H9 (cell line): ENCODE data around the gene ZNF358. TPM values are rescaled to one million over a fixed set of nuclear protein-coding genes. Genes with fewer than 3 reads are reported as not detected.

Source experiments
- DNase-seq: peaks from one replicate; pipeline ENCODE4 v3.0.0-alpha.2; 2017
- H2AFZ ChIP-seq: one replicate; pipeline ENCODE4 v1.6.1; 2013; ENCODE audit warnings: mild to moderate bottlenecking, low read length, control low read depth, moderate library complexity
- H2AK5ac ChIP-seq: 2 replicates; pipeline ENCODE4 v1.6.1; 2013; ENCODE audit warnings: low read length, control low read depth, mixed read lengths; ENCODE audit not compliant: insufficient read length
- H2BK120ac ChIP-seq: one replicate; pipeline ENCODE4 v1.6.1; 2013; ENCODE audit warnings: low read depth, mild to moderate bottlenecking, low read length, control low read depth, inconsistent platforms; ENCODE audit not compliant: poor library complexity, severe bottlenecking
- H2BK12ac ChIP-seq: 2 replicates; pipeline ENCODE4 v1.6.1; 2013; ENCODE audit warnings: low read length, control low read depth, mixed read lengths, low read depth; ENCODE audit not compliant: insufficient read length
- H2BK15ac ChIP-seq: 2 replicates; pipeline ENCODE4 v1.6.1; 2013; ENCODE audit warnings: low read depth, low read length, control low read depth
- H2BK20ac ChIP-seq: one replicate; pipeline ENCODE4 v1.6.1; 2013; ENCODE audit warnings: low read depth, mild to moderate bottlenecking, low read length, control low read depth, inconsistent platforms; ENCODE audit not compliant: poor library complexity, severe bottlenecking
- H2BK5ac ChIP-seq: 2 replicates; pipeline ENCODE4 v1.6.1; 2013; ENCODE audit warnings: low read length, control low read depth, mixed read lengths; ENCODE audit not compliant: insufficient read length
- H3K14ac ChIP-seq: 2 replicates; pipeline ENCODE4 v1.6.1; 2013; ENCODE audit warnings: low read length, control low read depth; ENCODE audit not compliant: insufficient read depth
- H3K18ac ChIP-seq: 2 replicates; pipeline ENCODE4 v1.6.1; 2013; ENCODE audit warnings: low read depth, mild to moderate bottlenecking, mixed read lengths, low read length, control low read depth; ENCODE audit not compliant: insufficient read length
- H3K23ac ChIP-seq: 2 replicates; pipeline ENCODE4 v1.6.1; 2013; ENCODE audit warnings: low read length, control low read depth, mixed read lengths, low read depth; ENCODE audit not compliant: insufficient read length
- H3K23me2 ChIP-seq: 2 replicates; pipeline ENCODE4 v1.6.1; 2013; ENCODE audit warnings: low read depth, mild to moderate bottlenecking, mixed read lengths, low read length, control low read depth; ENCODE audit not compliant: insufficient read length, poor library complexity, severe bottlenecking
- H3K27ac ChIP-seq: 2 replicates; pipeline ENCODE4 v1.5.1; 2013; ENCODE audit warnings: low read length, control low read depth, mixed read lengths, low read depth; ENCODE audit not compliant: insufficient read length
- H3K27me3 ChIP-seq: 2 replicates; pipeline ENCODE4 v1.6.1; 2013; ENCODE audit warnings: low read length, control low read depth, inconsistent platforms; ENCODE audit not compliant: insufficient read depth
- H3K4ac ChIP-seq: 2 replicates; pipeline ENCODE4 v1.6.1; 2013; ENCODE audit warnings: low read depth, mild to moderate bottlenecking, control low read depth, inconsistent platforms, low read length, moderate library complexity
- H3K4me1 ChIP-seq: 2 replicates; pipeline ENCODE4 v1.6.1; 2013; ENCODE audit warnings: low read length, control low read depth, inconsistent platforms; ENCODE audit not compliant: insufficient read depth
- H3K4me2 ChIP-seq: 2 replicates; pipeline ENCODE4 v1.6.1; 2013; ENCODE audit warnings: low read length, control low read depth, mixed read lengths; ENCODE audit not compliant: insufficient read length, insufficient read depth
- H3K56ac ChIP-seq: 2 replicates; pipeline ENCODE4 v1.6.1; 2013; ENCODE audit warnings: low read depth, mild to moderate bottlenecking, mixed read lengths, low read length, control low read depth; ENCODE audit not compliant: insufficient read length
- H3K79me1 ChIP-seq: 2 replicates; pipeline ENCODE4 v1.6.1; 2013; ENCODE audit warnings: low read depth, mild to moderate bottlenecking, moderate library complexity, low read length, control low read depth, inconsistent platforms; ENCODE audit not compliant: insufficient read depth, poor library complexity, severe bottlenecking
- H3K79me2 ChIP-seq: 2 replicates; pipeline ENCODE4 v1.6.1; 2013; ENCODE audit warnings: low read length, control low read depth, inconsistent platforms; ENCODE audit not compliant: insufficient read depth
- H3K9ac ChIP-seq: 2 replicates; pipeline ENCODE4 v1.6.1; 2013; ENCODE audit warnings: low read length, control low read depth, mixed read lengths; ENCODE audit not compliant: insufficient read length; ENCODE audit errors: extremely low read depth
- H3K9me3 ChIP-seq: one replicate; pipeline ENCODE4 v1.6.1; 2013; ENCODE audit warnings: low read depth, low read length, inconsistent platforms; ENCODE audit not compliant: control insufficient read depth
- H3T11ph ChIP-seq: one replicate; pipeline ENCODE4 v1.6.1; 2013; ENCODE audit warnings: mild to moderate bottlenecking, low read length, control low read depth, inconsistent platforms
- H4K20me1 ChIP-seq: one replicate; pipeline ENCODE4 v1.6.1; 2013; ENCODE audit not compliant: control insufficient read depth, insufficient read length, insufficient read depth
- H4K5ac ChIP-seq: 2 replicates; pipeline ENCODE4 v1.6.1; 2013; ENCODE audit warnings: low read depth, mild to moderate bottlenecking, mixed read lengths, low read length, control low read depth; ENCODE audit not compliant: insufficient read length
- H4K8ac ChIP-seq: replicated peaks from 2 replicates; pipeline ENCODE4 v1.6.1; 2013; ENCODE audit warnings: low read length, control low read depth, mixed read lengths, low read depth; ENCODE audit not compliant: insufficient read length
- H4K91ac ChIP-seq: 2 replicates; pipeline ENCODE4 v1.6.1; 2013; ENCODE audit warnings: low read depth, mild to moderate bottlenecking, moderate library complexity, mixed read lengths, low read length, control low read depth; ENCODE audit not compliant: insufficient read length
- H3K27ac Mint-ChIP-seq, 3 experiments: 2 replicates in 2 of 3; 3 replicates in 1 of 3; pipeline ENCODE4 v1.8.0; 2020 to 2021; ENCODE audit warnings: mixed read lengths in 3 of 3, mild to moderate bottlenecking in 1 of 3, moderate library complexity in 1 of 3
- H3K27me3 Mint-ChIP-seq: 2 replicates; pipeline ENCODE4 v1.8.0; 2021; ENCODE audit warnings: low read depth, mild to moderate bottlenecking, moderate library complexity, mixed read lengths
- H3K36me3 Mint-ChIP-seq, 3 experiments: 2 replicates in 2 of 3; 3 replicates in 1 of 3; pipeline ENCODE4 v1.8.0; 2020 to 2021; ENCODE audit warnings: low read depth in 3 of 3, mixed read lengths in 3 of 3; ENCODE audit not compliant: insufficient read depth in 1 of 3
- H3K4me1 Mint-ChIP-seq, 2 experiments: 2 replicates each; pipeline ENCODE4 v1.8.0; 2020; ENCODE audit warnings: mixed read lengths in 2 of 2
- H3K4me3 Mint-ChIP-seq, 2 experiments: 2 replicates in 1 of 2; 3 replicates in 1 of 2; pipeline ENCODE4 v1.8.0; 2020 to 2021; ENCODE audit warnings: mild to moderate bottlenecking in 2 of 2, mixed read lengths in 2 of 2, moderate library complexity in 1 of 2
- H3K9me3 Mint-ChIP-seq, 2 experiments: 2 replicates in 1 of 2; 3 replicates in 1 of 2; pipeline ENCODE4 v1.8.0; 2020; ENCODE audit warnings: mild to moderate bottlenecking in 2 of 2, mixed read lengths in 2 of 2, moderate library complexity in 1 of 2
- WGBS: extraction: QIAGEN DNeasy Blood & Tissue Kit; methylation state at CpG from one replicate; pipeline ENCODE4 v1.1.7; 2013; ENCODE audit warnings: missing lambda C conversion rate, low lambda C conversion rate, mixed read lengths; ENCODE audit not compliant: insufficient read length; ENCODE audit errors: extremely low coverage; 5-methylcytosine and 5-hydroxymethylcytosine counted together
- total RNA-seq: library from RNA; stranded (reverse); gene quantifications from 2 replicates; pipeline ENCODE4 v1.2.1, GENCODE V29; 2021
- TF ChIP-seq, protein P1 (sequence below): fragments of 200-600 bp; sonication (generic); conservative IDR thresholded peaks from 3 replicates; pipeline ENCODE4 v1.8.0; 2021; ENCODE audit warnings: antibody characterized with exemption, mild to moderate bottlenecking

Gene ZNF358
- total RNA-seq, 1 experiment from 2014 or later, result 40.5 TPM

- DNase-seq, result no peak
- H4K20me1 ChIP-seq, result no peaks in the 10 kb centered on the region
- no peaks in the 10 kb centered on the region for H3K79me1 ChIP-seq
- no peak overlapping the region for H2AFZ ChIP-seq
- Mint-ChIP-seq H3K36me3 (peaks cover 14 to 46% (median 29%) of the 10 kb centered on the region in 3 experiments; a peak in 6 of 7 replicates), H3K4me3 (no peak overlapping the region), H3K27me3 (no peaks in the 10 kb centered on the region), H3K27ac (no peak overlapping the region; a peak in 1 of 7 replicates), H3K4me1 (peaks cover 7 to 10% of the 10 kb centered on the region in 2 experiments; a peak in 3 of 4 replicates), H3K9me3 (no peaks in the 10 kb centered on the region; a peak in 1 of 5 replicates)
- H3K56ac ChIP-seq, result no peak overlapping the region
- H3K14ac ChIP-seq, result no peak overlapping the region
- H3K4ac ChIP-seq, result no peak overlapping the region
- no peak overlapping the region for H2BK12ac ChIP-seq
- no peak overlapping the region for H4K5ac ChIP-seq
- WGBS, result no CpG with 5 or more reads among the region's 2 CpGs
- H3K23ac ChIP-seq, result no peak overlapping the region
- peaks cover 2% of the 10 kb centered on the region; the same call in 1 of the 2 replicates for H3K4me1 ChIP-seq
- no peak overlapping the region for H3K18ac ChIP-seq
- TF ChIP-seq, protein P1, sequence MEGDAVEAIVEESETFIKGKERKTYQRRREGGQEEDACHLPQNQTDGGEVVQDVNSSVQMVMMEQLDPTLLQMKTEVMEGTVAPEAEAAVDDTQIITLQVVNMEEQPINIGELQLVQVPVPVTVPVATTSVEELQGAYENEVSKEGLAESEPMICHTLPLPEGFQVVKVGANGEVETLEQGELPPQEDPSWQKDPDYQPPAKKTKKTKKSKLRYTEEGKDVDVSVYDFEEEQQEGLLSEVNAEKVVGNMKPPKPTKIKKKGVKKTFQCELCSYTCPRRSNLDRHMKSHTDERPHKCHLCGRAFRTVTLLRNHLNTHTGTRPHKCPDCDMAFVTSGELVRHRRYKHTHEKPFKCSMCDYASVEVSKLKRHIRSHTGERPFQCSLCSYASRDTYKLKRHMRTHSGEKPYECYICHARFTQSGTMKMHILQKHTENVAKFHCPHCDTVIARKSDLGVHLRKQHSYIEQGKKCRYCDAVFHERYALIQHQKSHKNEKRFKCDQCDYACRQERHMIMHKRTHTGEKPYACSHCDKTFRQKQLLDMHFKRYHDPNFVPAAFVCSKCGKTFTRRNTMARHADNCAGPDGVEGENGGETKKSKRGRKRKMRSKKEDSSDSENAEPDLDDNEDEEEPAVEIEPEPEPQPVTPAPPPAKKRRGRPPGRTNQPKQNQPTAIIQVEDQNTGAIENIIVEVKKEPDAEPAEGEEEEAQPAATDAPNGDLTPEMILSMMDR, result no peak
- H3T11ph ChIP-seq, result no peak overlapping the region
- H2AK5ac ChIP-seq, result no peak overlapping the region
- no peaks in the 10 kb centered on the region for H3K79me2 ChIP-seq
- H4K91ac ChIP-seq, result no peak overlapping the region
- H2BK20ac ChIP-seq, result no peak overlapping the region
- H3K27ac ChIP-seq, result no peak overlapping the region
- no peak overlapping the region for H2BK5ac ChIP-seq
- no peak overlapping the region for H2BK120ac ChIP-seq
- H4K8ac ChIP-seq, result no peak overlapping the region
- no peak overlapping the region for H3K4me2 ChIP-seq
- no peaks in the 10 kb centered on the region for H3K9me3 ChIP-seq
- no peak overlapping the region for H3K9ac ChIP-seq
- no peaks in the 10 kb centered on the region for H3K23me2 ChIP-seq
- no peak overlapping the region for H2BK15ac ChIP-seq
- H3K27me3 ChIP-seq, result no peaks in the 10 kb centered on the region
These were observed 36.9 kb downstream of the ZNF358 start for GRCh38 chr19:7552781-7553180.
